ENCODE data around the gene PTPRR. TPM values are rescaled to one million over a fixed set of nuclear protein-coding genes. Genes with fewer than 3 reads are reported as not detected.

The PTPRR gene
- total and polyA plus RNA-seq, 2 donors (not counting 1 experiment from before 2014, with no cell fraction given), result not detected

GRCh38 chr12:70641691-70642090 lies 278.8 kb downstream of the PTPRR start:
- ChIA-PET CTCF (no interaction called here), POLR2A (no interaction called here)

GRCh38 chr12:70640901-70641300 lies 279.6 kb downstream of the PTPRR start:
- H3K4me1 ChIP-seq (ENCODE audit: control insufficient read depth in 2 of 2, insufficient read depth in 2 of 2, low read length in 2 of 2), result no peaks in the 10 kb centered on the region
- no peak overlapping the region for H3K27ac ChIP-seq (ENCODE audit: low read length in 2 of 2)
- TF ChIP-seq, protein P1, sequence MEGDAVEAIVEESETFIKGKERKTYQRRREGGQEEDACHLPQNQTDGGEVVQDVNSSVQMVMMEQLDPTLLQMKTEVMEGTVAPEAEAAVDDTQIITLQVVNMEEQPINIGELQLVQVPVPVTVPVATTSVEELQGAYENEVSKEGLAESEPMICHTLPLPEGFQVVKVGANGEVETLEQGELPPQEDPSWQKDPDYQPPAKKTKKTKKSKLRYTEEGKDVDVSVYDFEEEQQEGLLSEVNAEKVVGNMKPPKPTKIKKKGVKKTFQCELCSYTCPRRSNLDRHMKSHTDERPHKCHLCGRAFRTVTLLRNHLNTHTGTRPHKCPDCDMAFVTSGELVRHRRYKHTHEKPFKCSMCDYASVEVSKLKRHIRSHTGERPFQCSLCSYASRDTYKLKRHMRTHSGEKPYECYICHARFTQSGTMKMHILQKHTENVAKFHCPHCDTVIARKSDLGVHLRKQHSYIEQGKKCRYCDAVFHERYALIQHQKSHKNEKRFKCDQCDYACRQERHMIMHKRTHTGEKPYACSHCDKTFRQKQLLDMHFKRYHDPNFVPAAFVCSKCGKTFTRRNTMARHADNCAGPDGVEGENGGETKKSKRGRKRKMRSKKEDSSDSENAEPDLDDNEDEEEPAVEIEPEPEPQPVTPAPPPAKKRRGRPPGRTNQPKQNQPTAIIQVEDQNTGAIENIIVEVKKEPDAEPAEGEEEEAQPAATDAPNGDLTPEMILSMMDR (IDR thresholded peaks at IDR 0.05), result no peak
- no peak for TF ChIP-seq EZH2 (IDR thresholded peaks at IDR 0.05; ENCODE audit: borderline replicate concordance, insufficient read depth, low read depth, low read length, poor library complexity, severe bottlenecking)
- no peak overlapping the region for H3K4me2 ChIP-seq (replicated peaks; ENCODE audit: low read depth, low read length, poor library complexity, severe bottlenecking)
- ATAC-seq (ENCODE audit: low read depth) (no peak), DNase-seq (no peak)
- ChIA-PET CTCF (no interaction called here), POLR2A (no interaction called here)
- H3K79me2 ChIP-seq (ENCODE audit: control insufficient read depth, insufficient read depth, low read length), result no peaks in the 10 kb centered on the region
- Mint-ChIP-seq H3K4me1 (no peaks in the 10 kb centered on the region), H3K4me3 (no peak overlapping the region), H3K27me3 (peaks cover 3% of the 10 kb centered on the region), H3K27ac (no peak overlapping the region), H3K9me3 (ENCODE audit: insufficient read depth) (no peaks in the 10 kb centered on the region)
- intact Hi-C loops (cut with micrococcal nuclease), result no loop called here
- H2AFZ ChIP-seq (ENCODE audit: insufficient read depth, low read depth, low read length, poor library complexity, severe bottlenecking), result no peak overlapping the region
- H3K4me3 ChIP-seq (ENCODE audit: control extremely low read depth in 1 of 5, extremely low read depth in 1 of 5, insufficient read depth in 1 of 5, low read depth in 2 of 5, low read length in 4 of 5), result no peak overlapping the region
- H4K20me1 ChIP-seq (ENCODE audit: control insufficient read depth, insufficient read depth, low read length, poor library complexity, severe bottlenecking), result no peaks in the 10 kb centered on the region
- WGBS (ENCODE audit: insufficient coverage), result 100% methylated on average over 1 of the region's 1 CpG
- no peaks in the 10 kb centered on the region for H3K9me3 ChIP-seq (ENCODE audit: control extremely low read depth in 1 of 3, control insufficient read depth in 2 of 3, insufficient read depth in 1 of 3, low read length in 2 of 3)
- H3K36me3 ChIP-seq (replicated peaks in 1 of 2; ENCODE audit: control extremely low read depth in 1 of 2, control insufficient read depth in 1 of 2, extremely low read depth in 1 of 2, insufficient read depth in 2 of 2, low read length in 1 of 2), result no peaks in the 10 kb centered on the region
- peaks cover 0 to 3% (median 0%) of the 10 kb centered on the region in 4 experiments for H3K27me3 ChIP-seq (replicated peaks in 1 of 4; ENCODE audit: control extremely low read depth in 1 of 4, control insufficient read depth in 3 of 4, insufficient read depth in 4 of 4, low read length in 3 of 4)
- no peak overlapping the region for H3K9ac ChIP-seq (ENCODE audit: low read length)

More at GRCh38 chr12:70641691-70642090, 278.8 kb downstream of the PTPRR start:
- no peaks in the 10 kb centered on the region for H3K79me2 ChIP-seq (ENCODE audit: control insufficient read depth, insufficient read depth, low read length)
- Mint-ChIP-seq H3K27me3 (peaks cover 7% of the 10 kb centered on the region), H3K9me3 (ENCODE audit: insufficient read depth) (no peaks in the 10 kb centered on the region), H3K4me3 (no peak overlapping the region), H3K4me1 (no peaks in the 10 kb centered on the region), H3K27ac (no peak overlapping the region)
- WGBS (ENCODE audit: insufficient coverage), result 100% methylated on average over 2 of the region's 2 CpGs
- H3K4me3 ChIP-seq (ENCODE audit: control extremely low read depth in 1 of 5, extremely low read depth in 1 of 5, insufficient read depth in 1 of 5, low read depth in 2 of 5, low read length in 4 of 5), result no peak overlapping the region
- H3K9ac ChIP-seq (ENCODE audit: low read length), result no peak overlapping the region
- intact Hi-C loops (cut with micrococcal nuclease), result no loop called here
- no peaks in the 10 kb centered on the region for H3K9me3 ChIP-seq (ENCODE audit: control extremely low read depth in 1 of 3, control insufficient read depth in 2 of 3, insufficient read depth in 1 of 3, low read length in 2 of 3)
- no peak overlapping the region for H3K27ac ChIP-seq (ENCODE audit: low read length in 2 of 2)
- peaks cover 0 to 3% (median 0%) of the 10 kb centered on the region in 4 experiments for H3K27me3 ChIP-seq (replicated peaks in 1 of 4; ENCODE audit: control extremely low read depth in 1 of 4, control insufficient read depth in 3 of 4, insufficient read depth in 4 of 4, low read length in 3 of 4)
- H3K4me2 ChIP-seq (replicated peaks; ENCODE audit: low read depth, low read length, poor library complexity, severe bottlenecking), result no peak overlapping the region
- DNase-seq, result no peak
- no peaks in the 10 kb centered on the region for H4K20me1 ChIP-seq (ENCODE audit: control insufficient read depth, insufficient read depth, low read length, poor library complexity, severe bottlenecking)
- TF ChIP-seq EZH2 (IDR thresholded peaks at IDR 0.05; ENCODE audit: borderline replicate concordance, insufficient read depth, low read depth, low read length, poor library complexity, severe bottlenecking), result no peak
- TF ChIP-seq, protein P1 (IDR thresholded peaks at IDR 0.05), result no peak
- ATAC-seq (ENCODE audit: low read depth), result no peak
- no peaks in the 10 kb centered on the region for H3K36me3 ChIP-seq (replicated peaks in 1 of 2; ENCODE audit: control extremely low read depth in 1 of 2, control insufficient read depth in 1 of 2, extremely low read depth in 1 of 2, insufficient read depth in 2 of 2, low read length in 1 of 2)
- no peak overlapping the region for H2AFZ ChIP-seq (ENCODE audit: insufficient read depth, low read depth, low read length, poor library complexity, severe bottlenecking)
- no peaks in the 10 kb centered on the region for H3K4me1 ChIP-seq (ENCODE audit: control insufficient read depth in 2 of 2, insufficient read depth in 2 of 2, low read length in 2 of 2)

Data from B cell (primary cell).